Psoas muscle (tissue), 8 donors: ENCODE results near the gene RBM19. TPM values are rescaled to one million over a fixed set of nuclear protein-coding genes. Genes with fewer than 3 reads are reported as not detected.

ENCODE experiments used
- ATAC-seq, 4 donors: fragments of 200-7000 bp; cut with Tn5 transposase; one replicate each; pipeline ENCODE4 v1.9.1; 2020; ENCODE audit warnings: moderate library complexity in 3 of 4, mild to moderate bottlenecking in 2 of 4
- DNase-seq, 2 donors: peaks; one replicate each; pipeline ENCODE4 v3.0.0-alpha.2; 2020
- H3K27ac ChIP-seq: fragments of 200-600 bp; one replicate; pipeline ENCODE4 v1.8.0; 2022
- H3K27me3 ChIP-seq, 3 donors: fragments of 200-600 bp in 1 of 3; one replicate each; pipeline versions ENCODE4 v1.6.1 to v1.8.0; 2013 to 2022; ENCODE audit warnings: low read length in 2 of 3, mild to moderate bottlenecking in 2 of 3, moderate library complexity in 1 of 3; ENCODE audit not compliant: insufficient read depth in 3 of 3
- H3K36me3 ChIP-seq, 2 donors: fragments of 200-600 bp in 1 of 2; one replicate each; pipeline versions ENCODE4 v1.6.1 to v1.8.0; 2013 to 2022; ENCODE audit warnings: low read depth in 1 of 2, mild to moderate bottlenecking in 1 of 2, moderate library complexity in 1 of 2; ENCODE audit not compliant: insufficient read depth in 1 of 2
- H3K4me1 ChIP-seq: fragments of 200-600 bp; one replicate; pipeline ENCODE4 v1.8.0; 2022
- H3K4me3 ChIP-seq: fragments of 200-600 bp; one replicate; pipeline ENCODE4 v1.8.0; 2022; ENCODE audit warnings: mild to moderate bottlenecking
- H3K9me3 ChIP-seq: fragments of 200-600 bp; one replicate; pipeline ENCODE4 v1.8.0; 2022
- WGBS, 3 donors: extraction: QIAGEN DNeasy Blood & Tissue Kit; methylation state at CpG; one replicate each; pipeline versions ENCODE4 v1.1.6 to v1.1.7; 2013; 5-methylcytosine and 5-hydroxymethylcytosine counted together
- intact Hi-C, 2 donors: fragments of 100-400 bp; cut with DNase I; formaldehyde crosslinking; loops; one replicate each; pipeline versions ENCODE4 v1.11.0 to v1.14.2; 2022
- polyA plus RNA-seq, 3 donors: library from polyadenylated mRNA; stranded (reverse); fragments of 200-250 nt; gene quantifications; one replicate each; pipeline ENCODE4 v1.2.3, GENCODE V29; 2013
- total RNA-seq, 4 donors: library from RNA; stranded (reverse); fragmentation: NEBNext Ultra II Directional in 2 of 4; extraction: Animal tissue kit (Norgen Biotek cat#: 25700) in 2 of 4; gene quantifications; one replicate each; pipeline versions ENCODE4 v1.2.1 to v1.2.4, GENCODE V29; 2021 to 2023
- TF ChIP-seq, protein P1 (sequence below): fragments of 200-600 bp; IDR thresholded peaks from one replicate; pipeline ENCODE4 v1.8.0; 2022; ENCODE audit warnings: antibody characterized with exemption
- donor health status: healthy with polysubstance abuse.
- donor health status: DM: no; HTN: no; CAD: no; lungs with moderate emphysema.
- donor health status: Bipolar disorder and iron deficiency.
- donor health status: healthy.
- donor health status: DM: yes; HTN: yes; CAD: no.
- donor health status: DM: no; HTN: no; CAD: no.
- donor health status: DM: no; HTN: no; CAD: no.
- donor health status: DM: yes; HTN: yes; CAD: no.

The RBM19 gene
- total and polyA plus RNA-seq, 7 donors = 14.2 to 59.4 (median 25.7) TPM

DNA sequence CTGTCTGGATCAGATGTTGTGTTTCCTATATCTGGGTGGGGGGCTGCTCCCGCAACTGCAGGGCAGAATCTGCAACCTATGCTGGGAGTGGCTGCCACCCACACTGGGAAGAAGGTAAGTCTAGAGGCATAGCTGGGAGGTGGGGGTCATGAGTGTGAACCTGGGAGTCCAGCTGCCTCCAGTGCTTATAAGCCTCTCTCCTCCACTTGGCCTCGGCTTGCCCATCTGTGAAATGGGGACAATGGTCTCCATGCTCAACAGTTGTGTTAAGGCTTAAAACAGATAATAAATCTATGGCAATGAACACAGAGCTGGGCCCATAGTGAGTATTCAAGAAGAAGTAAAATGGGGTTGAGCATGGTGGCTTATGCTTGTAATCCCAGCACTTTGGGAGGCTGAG is 90.0 kb downstream of the RBM19 start:
- Histone ChIP-seq H3K4me3 (no peak overlapping the region), H3K27me3 (no peaks in the 10 kb centered on the region), H3K27ac (no peak overlapping the region), H3K36me3 (peaks cover 0 to 7% of the 10 kb centered on the region in 2 donors), H3K4me1 (no peaks in the 10 kb centered on the region), H3K9me3 (no peaks in the 10 kb centered on the region)
- ATAC-seq = no peak
- TF ChIP-seq, protein P1, sequence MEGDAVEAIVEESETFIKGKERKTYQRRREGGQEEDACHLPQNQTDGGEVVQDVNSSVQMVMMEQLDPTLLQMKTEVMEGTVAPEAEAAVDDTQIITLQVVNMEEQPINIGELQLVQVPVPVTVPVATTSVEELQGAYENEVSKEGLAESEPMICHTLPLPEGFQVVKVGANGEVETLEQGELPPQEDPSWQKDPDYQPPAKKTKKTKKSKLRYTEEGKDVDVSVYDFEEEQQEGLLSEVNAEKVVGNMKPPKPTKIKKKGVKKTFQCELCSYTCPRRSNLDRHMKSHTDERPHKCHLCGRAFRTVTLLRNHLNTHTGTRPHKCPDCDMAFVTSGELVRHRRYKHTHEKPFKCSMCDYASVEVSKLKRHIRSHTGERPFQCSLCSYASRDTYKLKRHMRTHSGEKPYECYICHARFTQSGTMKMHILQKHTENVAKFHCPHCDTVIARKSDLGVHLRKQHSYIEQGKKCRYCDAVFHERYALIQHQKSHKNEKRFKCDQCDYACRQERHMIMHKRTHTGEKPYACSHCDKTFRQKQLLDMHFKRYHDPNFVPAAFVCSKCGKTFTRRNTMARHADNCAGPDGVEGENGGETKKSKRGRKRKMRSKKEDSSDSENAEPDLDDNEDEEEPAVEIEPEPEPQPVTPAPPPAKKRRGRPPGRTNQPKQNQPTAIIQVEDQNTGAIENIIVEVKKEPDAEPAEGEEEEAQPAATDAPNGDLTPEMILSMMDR = no peak
- WGBS, 3 donors = 95 to 99% (median 97%) methylated on average over 2 of the region's 2 CpGs
- no peak for DNase-seq
- intact Hi-C loops = no loop called here

DNA sequence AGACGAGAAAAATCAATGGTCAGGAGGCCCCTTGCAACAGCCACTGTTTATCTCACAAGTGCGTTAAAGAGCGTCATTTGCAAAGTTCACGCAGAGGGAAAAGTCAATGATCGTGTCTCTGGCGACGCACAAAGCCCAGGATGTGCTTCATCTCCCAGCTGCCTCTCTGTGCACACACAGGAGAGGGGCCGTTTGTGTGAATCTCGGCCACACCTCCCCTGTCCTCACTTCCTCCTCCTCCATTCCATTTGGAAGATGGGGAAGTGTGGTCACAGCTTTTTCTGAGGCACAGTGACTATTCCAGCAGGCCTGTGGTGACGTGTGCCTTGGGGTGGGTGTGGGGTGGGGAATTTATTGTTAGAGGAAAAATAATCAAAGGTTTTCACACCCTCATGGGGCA is 90.4 kb downstream of the RBM19 start:
- ATAC-seq (no peak), DNase-seq (no peak)
- Histone ChIP-seq H3K27ac (no peak overlapping the region), H3K9me3 (no peaks in the 10 kb centered on the region), H3K4me3 (no peak overlapping the region), H3K36me3 (peaks cover 0 to 7% of the 10 kb centered on the region in 2 donors), H3K4me1 (no peaks in the 10 kb centered on the region), H3K27me3 (no peaks in the 10 kb centered on the region)
- intact Hi-C loops = no loop called here
- TF ChIP-seq, protein P1 = no peak
- WGBS, 3 donors = 84 to 88% (median 86%) methylated on average over 10 of the region's 10 CpGs

- no peaks in the 10 kb centered on the region for H3K9me3 ChIP-seq
- ATAC-seq (no peak), DNase-seq (no peak)
- peaks cover 0 to 7% of the 10 kb centered on the region in 2 donors for H3K36me3 ChIP-seq
- intact Hi-C loops = no loop called here
- H3K27ac ChIP-seq = no peak overlapping the region
- TF ChIP-seq, protein P1 = no peak
- no peaks in the 10 kb centered on the region for H3K27me3 ChIP-seq
- 84 to 87% (median 85%) methylated on average over 18 of the region's 18 CpGs for WGBS, 3 donors
- H3K4me3 ChIP-seq = no peak overlapping the region
- H3K4me1 ChIP-seq = no peaks in the 10 kb centered on the region
These were observed 91.0 kb downstream of the RBM19 start for GRCh38 chr12:113874999-113875561.

- DNase-seq (no peak), ATAC-seq (no peak)
- intact Hi-C loops = no loop called here
- 95 to 98% (median 98%) methylated on average over 11 of the region's 11 CpGs for WGBS, 3 donors
- Histone ChIP-seq H3K9me3 (no peaks in the 10 kb centered on the region), H3K27me3 (no peaks in the 10 kb centered on the region), H3K4me3 (no peak overlapping the region), H3K27ac (no peak overlapping the region), H3K36me3 (peaks cover 0 to 7% of the 10 kb centered on the region in 2 donors), H3K4me1 (no peaks in the 10 kb centered on the region)
- TF ChIP-seq, protein P1 = no peak
These were observed 91.8 kb downstream of the RBM19 start for GRCh38 chr12:113874326-113874725.

DNA sequence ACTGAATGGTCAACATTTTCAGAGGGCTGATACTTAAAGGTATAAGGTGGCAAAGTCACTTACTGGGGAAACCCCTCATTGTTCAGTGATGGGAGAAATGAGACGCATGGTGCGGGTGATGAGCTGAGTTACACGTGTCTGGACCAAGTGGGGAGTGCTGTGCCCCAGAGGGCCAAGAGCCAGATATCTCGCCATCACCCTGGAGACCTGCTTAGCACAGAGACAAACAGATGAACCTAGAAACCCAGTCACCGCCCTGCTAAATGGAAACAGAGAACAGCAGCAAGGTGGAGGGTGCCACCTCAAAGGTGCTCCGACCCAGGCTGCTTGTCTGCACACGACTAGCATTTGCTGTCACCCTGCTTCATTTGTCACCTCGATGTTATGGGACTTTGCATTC is 92.4 kb downstream of the RBM19 start:
- Histone ChIP-seq H3K9me3 (no peaks in the 10 kb centered on the region), H3K27me3 (no peaks in the 10 kb centered on the region), H3K36me3 (peaks cover 0 to 7% of the 10 kb centered on the region in 2 donors), H3K4me3 (no peak overlapping the region), H3K27ac (no peak overlapping the region), H3K4me1 (no peaks in the 10 kb centered on the region)
- TF ChIP-seq, protein P1 = no peak
- intact Hi-C loops = no loop called here
- 89 to 91% (median 91%) methylated on average over 8 of the region's 8 CpGs for WGBS, 3 donors
- ATAC-seq (no peak), DNase-seq (no peak)
